T-cell (primary cell): ENCODE results near the gene MEFV. TPM values are rescaled to one million over a fixed set of nuclear protein-coding genes. Genes with fewer than 3 reads are reported as not detected.

Experiments
- ATAC-seq, 4 experiments: fragments of 200-7000 bp in 3 of 4; fragments of 150-1000 bp in 1 of 4; cut with Tn5 transposase; replicated peaks in 1 of 4; 1 replicate in 3 of 4; 2 replicates in 1 of 4; pipeline ENCODE4 v1.10.0; 2021; ENCODE audit warnings: moderate library complexity in 3 of 4, mild to moderate bottlenecking in 2 of 4, moderate number of reproducible peaks in 1 of 4
- CTCF ChIA-PET, 2 donors: fragments of 300-600 bp; sonication (Branson Sonifier 250); formaldehyde crosslinking; loops; one replicate each; lab custom pipeline; 2022; ENCODE audit warnings: antibody characterized with exemption in 2 of 2; lab: Charles Lee
- POLR2A ChIA-PET, 2 donors: fragments of 300-600 bp; sonication (Branson Sonifier 250); formaldehyde crosslinking; loops; one replicate each; lab custom pipeline; 2022; ENCODE audit warnings: antibody characterized with exemption in 2 of 2; lab: Charles Lee
- DNase-seq, 35 experiments: peaks; one replicate each; pipeline versions ENCODE4 v3.0.0 to v3.0.0-alpha.2; 2013 to 2023
- H3K27ac ChIP-seq: one replicate; pipeline ENCODE4 v1.5.1; 2013; ENCODE audit warnings: low read length
- H3K27me3 ChIP-seq, 2 experiments: replicated peaks in 1 of 2; 1 replicate in 1 of 2; 2 replicates in 1 of 2; pipeline versions ENCODE4 v1.6.1 to v1.7.0; 2013; ENCODE audit warnings: low read length in 1 of 2, mixed read lengths in 1 of 2; ENCODE audit not compliant: control insufficient read depth in 2 of 2, insufficient read depth in 2 of 2; ENCODE audit errors: extremely low read depth in 1 of 2
- H3K36me3 ChIP-seq, 2 donors: 1 replicate in 1 of 2; 2 replicates in 1 of 2; pipeline versions ENCODE4 v1.6.1 to v1.7.0; 2013; ENCODE audit warnings: low read length in 1 of 2; ENCODE audit not compliant: control insufficient read depth in 2 of 2, insufficient read depth in 1 of 2; ENCODE audit errors: extremely low read depth in 1 of 2
- H3K4me1 ChIP-seq, 2 experiments: 1 replicate in 1 of 2; 2 replicates in 1 of 2; pipeline versions ENCODE4 v1.6.1 to v1.7.0; 2013; ENCODE audit warnings: low read length in 2 of 2, mixed read lengths in 1 of 2; ENCODE audit not compliant: insufficient read depth in 2 of 2, control insufficient read depth in 1 of 2; ENCODE audit errors: extremely low read depth in 1 of 2
- H3K4me3 ChIP-seq, 2 donors: 1 replicate in 1 of 2; 2 replicates in 1 of 2; pipeline versions ENCODE4 v1.5.1 to v1.7.0; 2013; ENCODE audit warnings: mild to moderate bottlenecking in 2 of 2, low read length in 1 of 2, moderate library complexity in 1 of 2; ENCODE audit not compliant: control insufficient read depth in 1 of 2; ENCODE audit errors: extremely low read depth in 1 of 2
- H3K9me3 ChIP-seq: 2 replicates; pipeline ENCODE4 v1.7.0; 2013
- H3K27ac Mint-ChIP-seq, 2 donors: one replicate each; pipeline ENCODE4 v1.8.0; 2020 to 2021; ENCODE audit warnings: mild to moderate bottlenecking in 2 of 2, mixed read lengths in 2 of 2
- H3K27me3 Mint-ChIP-seq, 2 donors: one replicate each; pipeline ENCODE4 v1.8.0; 2021 to 2022; ENCODE audit warnings: mixed read lengths in 2 of 2
- H3K36me3 Mint-ChIP-seq: one replicate; pipeline ENCODE4 v1.8.0; 2021; ENCODE audit warnings: mixed read lengths
- H3K4me1 Mint-ChIP-seq, 3 donors: one replicate each; pipeline ENCODE4 v1.8.0; 2020 to 2022; ENCODE audit warnings: mixed read lengths in 3 of 3, mild to moderate bottlenecking in 1 of 3
- H3K4me3 Mint-ChIP-seq, 3 donors: one replicate each; pipeline ENCODE4 v1.8.0; 2020 to 2022; ENCODE audit warnings: mild to moderate bottlenecking in 3 of 3, mixed read lengths in 3 of 3, moderate library complexity in 3 of 3
- H3K9me3 Mint-ChIP-seq, 3 donors: one replicate each; pipeline ENCODE4 v1.8.0; 2020 to 2022; ENCODE audit warnings: mixed read lengths in 3 of 3
- WGBS: methylation state at CpG from one replicate; pipeline ENCODE4 v1.1.5; 2013; ENCODE audit warnings: missing lambda C conversion rate; ENCODE audit not compliant: insufficient coverage; 5-methylcytosine and 5-hydroxymethylcytosine counted together
- total RNA-seq, 35 experiments: library from RNA in 6 of 35; stranded (reverse) in 6 of 35; fragments of 120-200 nt in 1 of 35; gene quantifications; one replicate each; pipeline versions ENCODE4 v1.2.1 to v1.2.4 and lab custom pipeline; 2013 to 2026

MEFV gene
- total RNA-seq, 5 donors from 2014 or later (not counting 1 experiment from before 2014, with no cell fraction given) = 0.10 to 0.38 (median 0.19) TPM; not detected in 1

- peaks cover 0 to 11% of the 10 kb centered on the region in 2 donors for H3K36me3 ChIP-seq
- peaks cover 0 to 4% of the 10 kb centered on the region in 2 donors for H3K27me3 Mint-ChIP-seq
- H3K9me3 Mint-ChIP-seq = no peaks in the 10 kb centered on the region
- H3K9me3 ChIP-seq = no peaks in the 10 kb centered on the region
- POLR2A ChIA-PET = interaction anchor here (0.5 to 0.8 kb wide), 4 partner anchors 18 to 1011 kb away, joined by 3 to 4 read pairs (median 3); partner anchors contain the start of gene TFAP4 (in 1 of the 2)
- peaks cover 3 to 28% of the 10 kb centered on the region in 2 experiments for H3K4me1 ChIP-seq
- peak overlapping the region; percentile 90 to 97 for H3K27ac Mint-ChIP-seq
- peak overlapping the region; percentile 69 to 87 (median 86) for H3K4me3 Mint-ChIP-seq
- H3K4me1 Mint-ChIP-seq = peaks cover 26 to 37% (median 32%) of the 10 kb centered on the region in 3 donors
- peaks cover 0 to 2% of the 10 kb centered on the region in 2 experiments for H3K27me3 ChIP-seq
- peaks cover 18% of the 10 kb centered on the region for H3K36me3 Mint-ChIP-seq
- 100% methylated on average over 3 of the region's 4 CpGs for WGBS
- CTCF ChIA-PET = interaction anchor here in 1 of 2 donors (0.6 kb wide), 1 partner anchor 130 kb away, joined by 3 read pairs; no protein-coding TSS in a partner anchor
- DNase-seq = no peak
- ATAC-seq = no peak
- H3K27ac ChIP-seq = peak overlapping the region; percentile 93
- H3K4me3 ChIP-seq = peak overlapping the region in 1 of 2 donors; percentile 18
Observed at GRCh38 chr16:3262517-3262916, 6.1 kb upstream of the MEFV start.

GRCh38 chr16:3259836-3260235, 3.4 kb upstream of the MEFV start:
- Histone ChIP-seq H3K4me1 (peaks cover 1 to 22% of the 10 kb centered on the region in 2 experiments), H3K27me3 (peaks cover 2 to 10% of the 10 kb centered on the region in 2 experiments), H3K4me3 (no peak overlapping the region), H3K9me3 (no peaks in the 10 kb centered on the region), H3K36me3 (no peaks in the 10 kb centered on the region), H3K27ac (no peak overlapping the region)
- ChIA-PET CTCF (no interaction called here), POLR2A (no interaction called here)
- DNase-seq (no peak), ATAC-seq (no peak)
- H3K27me3 Mint-ChIP-seq = peaks cover 0 to 7% of the 10 kb centered on the region in 2 donors
- no peak overlapping the region for H3K27ac Mint-ChIP-seq
- no peak overlapping the region for H3K4me3 Mint-ChIP-seq
- WGBS = 100% methylated on average over 1 of the region's 8 CpGs
- no peaks in the 10 kb centered on the region for H3K9me3 Mint-ChIP-seq
- H3K4me1 Mint-ChIP-seq = peaks cover 22 to 24% (median 22%) of the 10 kb centered on the region in 3 donors
- H3K36me3 Mint-ChIP-seq = peaks cover 5% of the 10 kb centered on the region

DNA sequence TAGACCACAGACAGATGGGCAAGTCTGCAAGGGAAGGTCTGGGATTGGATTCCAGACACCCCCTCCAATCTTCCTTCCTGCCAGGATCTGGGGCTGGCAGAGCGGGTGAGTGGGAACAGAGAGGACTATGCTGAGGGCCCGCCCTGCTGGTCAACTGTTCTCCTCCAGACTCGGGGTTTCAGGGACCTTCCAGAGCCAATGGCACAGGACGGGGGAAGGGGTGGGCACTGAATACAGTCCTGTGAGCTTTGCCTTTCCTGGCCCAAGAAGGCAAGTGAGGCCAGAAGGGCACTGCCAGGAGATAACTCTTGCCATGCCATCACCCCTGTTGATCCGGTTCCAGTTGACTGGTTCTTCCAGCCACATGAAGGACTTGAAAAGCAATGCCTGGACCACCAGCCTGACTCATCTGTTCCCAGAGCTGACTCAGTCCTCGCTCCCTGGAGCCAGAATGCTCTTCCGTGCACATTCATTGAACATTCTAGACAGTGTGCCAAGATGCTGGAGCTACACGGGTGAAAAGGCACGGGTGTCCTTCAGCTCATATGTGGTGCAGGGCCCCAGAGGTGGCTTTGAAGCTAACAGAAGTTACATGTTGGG, 533 bp upstream of the MEFV start:
- 85% methylated on average over 9 of the region's 9 CpGs for WGBS
- DNase-seq = no peak
- peaks cover 2 to 24% of the 10 kb centered on the region in 2 experiments for H3K27me3 ChIP-seq
- H3K4me1 ChIP-seq = no peaks in the 10 kb centered on the region
- Mint-ChIP-seq H3K27ac (no peak overlapping the region), H3K4me1 (peaks cover 2 to 3% (median 3%) of the 10 kb centered on the region in 3 donors), H3K9me3 (no peaks in the 10 kb centered on the region), H3K4me3 (no peak overlapping the region), H3K36me3 (no peaks in the 10 kb centered on the region), H3K27me3 (peaks cover 0 to 10% of the 10 kb centered on the region in 2 donors)
- ChIA-PET CTCF (interaction anchor here in 1 of 2 donors (0.5 kb wide), 1 partner anchor 225 kb away, joined by 7 read pairs; no protein-coding TSS in a partner anchor), POLR2A (no interaction called here)
- H3K36me3 ChIP-seq = no peaks in the 10 kb centered on the region
- no peak overlapping the region for H3K27ac ChIP-seq
- ATAC-seq = no peak
- H3K4me3 ChIP-seq = no peak overlapping the region
- H3K9me3 ChIP-seq = no peaks in the 10 kb centered on the region

- peaks cover 2 to 24% of the 10 kb centered on the region in 2 experiments for H3K27me3 ChIP-seq
- WGBS = 50% methylated on average over 33 of the region's 35 CpGs
- H3K27ac Mint-ChIP-seq = no peak overlapping the region
- DNase-seq (no peak), ATAC-seq (no peak)
- H3K9me3 Mint-ChIP-seq = no peaks in the 10 kb centered on the region
- H3K4me1 ChIP-seq = no peaks in the 10 kb centered on the region
- no peak overlapping the region for H3K4me3 ChIP-seq
- no peaks in the 10 kb centered on the region for H3K4me1 Mint-ChIP-seq
- no peak overlapping the region for H3K27ac ChIP-seq
- no peak overlapping the region for H3K4me3 Mint-ChIP-seq
- H3K36me3 ChIP-seq = no peaks in the 10 kb centered on the region
- H3K27me3 Mint-ChIP-seq = peaks cover 0 to 11% of the 10 kb centered on the region in 2 donors
- ChIA-PET POLR2A (no interaction called here), CTCF (no interaction called here)
- no peaks in the 10 kb centered on the region for H3K36me3 Mint-ChIP-seq
- H3K9me3 ChIP-seq = no peaks in the 10 kb centered on the region
Observed at GRCh38 chr16:3254309-3254708, 2.1 kb downstream of the MEFV start.

DNA sequence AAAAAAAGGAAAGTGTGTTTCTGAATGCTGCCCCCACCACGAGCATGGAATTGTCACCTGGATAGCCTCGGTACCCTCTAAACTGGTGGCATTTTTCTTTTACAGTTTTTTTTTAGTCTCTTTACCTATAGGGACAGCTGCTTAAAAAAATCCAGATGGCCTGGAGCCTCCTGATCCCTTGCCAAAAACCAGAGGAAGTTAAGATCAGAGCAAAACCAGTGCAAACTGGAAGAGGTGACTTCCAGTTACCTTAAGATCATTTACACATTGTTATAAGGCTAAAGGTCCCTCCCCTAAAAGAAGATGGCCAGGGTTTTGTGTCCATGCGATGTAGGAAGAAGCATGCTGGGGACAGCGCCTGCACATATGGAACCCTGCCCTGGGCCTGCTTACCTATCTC, 3.5 kb downstream of the MEFV start:
- no peaks in the 10 kb centered on the region for H3K9me3 ChIP-seq
- no peak for DNase-seq
- no peaks in the 10 kb centered on the region for H3K36me3 Mint-ChIP-seq
- CTCF ChIA-PET = no interaction called here
- H3K27me3 Mint-ChIP-seq = peaks cover 0 to 9% of the 10 kb centered on the region in 2 donors
- WGBS = 100% methylated on average over 1 of the region's 4 CpGs
- H3K27ac ChIP-seq = no peak overlapping the region
- no peaks in the 10 kb centered on the region for H3K36me3 ChIP-seq
- no peaks in the 10 kb centered on the region for H3K9me3 Mint-ChIP-seq
- POLR2A ChIA-PET = no interaction called here
- H3K4me1 Mint-ChIP-seq = no peaks in the 10 kb centered on the region
- no peak overlapping the region for H3K4me3 ChIP-seq
- H3K27me3 ChIP-seq = peaks cover 0 to 27% of the 10 kb centered on the region in 2 experiments
- H3K27ac Mint-ChIP-seq = no peak overlapping the region
- ATAC-seq = no peak
- no peak overlapping the region for H3K4me3 Mint-ChIP-seq
- H3K4me1 ChIP-seq = no peaks in the 10 kb centered on the region

DNA sequence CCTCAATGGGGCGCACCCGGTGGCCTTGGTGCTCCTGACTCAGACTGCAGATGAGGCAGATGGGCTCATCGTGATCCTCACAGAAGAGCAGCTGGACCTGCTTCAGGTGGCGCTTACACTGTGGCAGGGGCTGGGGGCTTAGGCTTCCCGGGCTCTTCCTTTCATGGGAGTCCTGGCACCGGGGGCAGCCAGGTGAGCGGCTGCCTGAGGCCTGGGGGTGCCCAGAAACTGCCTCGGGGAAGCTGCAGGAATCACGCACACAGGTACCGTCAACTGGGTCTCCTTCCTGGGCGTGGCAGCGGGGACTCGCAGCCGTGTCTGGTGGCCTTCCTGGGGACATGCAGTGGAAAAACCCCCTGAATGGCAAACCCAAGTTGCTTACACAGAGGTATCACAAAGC, 7.0 kb downstream of the MEFV start:
- Histone ChIP-seq H3K9me3 (no peaks in the 10 kb centered on the region), H3K4me1 (no peaks in the 10 kb centered on the region), H3K36me3 (no peaks in the 10 kb centered on the region), H3K4me3 (no peak overlapping the region), H3K27me3 (peaks cover 0 to 25% of the 10 kb centered on the region in 2 experiments), H3K27ac (no peak overlapping the region)
- POLR2A ChIA-PET = no interaction called here
- CTCF ChIA-PET = no interaction called here
- Mint-ChIP-seq H3K4me3 (no peak overlapping the region), H3K4me1 (no peaks in the 10 kb centered on the region), H3K27ac (no peak overlapping the region), H3K27me3 (peaks cover 2 to 6% of the 10 kb centered on the region in 2 donors), H3K9me3 (no peaks in the 10 kb centered on the region), H3K36me3 (no peaks in the 10 kb centered on the region)
- ATAC-seq = no peak
- 80% methylated on average over 14 of the region's 14 CpGs for WGBS
- DNase-seq = no peak
